HepG2 (cell line): ENCODE measurements around the gene BCL11B. TPM values are rescaled to one million over a fixed set of nuclear protein-coding genes. Genes with fewer than 3 reads are reported as not detected.

Experiments
- ATAC-seq: fragments of 200-7000 bp; cut with Tn5 transposase; 3 replicates; pipeline ENCODE4 v1.9.1; 2020; ENCODE audit warnings: mild to moderate bottlenecking, moderate library complexity
- BruUV-seq: library from RNA; stranded (reverse); fragments of 400-500 nt; replicated peaks from 2 replicates; lab custom pipeline; 2021; lab: Mats Ljungman, UMichigan
- CTCF ChIA-PET: fragments of 300-600 bp; formaldehyde crosslinking; extraction: SDS; loops from one replicate; lab custom pipeline; 2021; ENCODE audit warnings: low total read pairs, inconsistent platforms, low intra/inter-chr PET ratio; lab: Yijun Ruan, JAX
- POLR2A ChIA-PET: fragments of 350-600 bp; sonication (Branson Sonifier 250); formaldehyde crosslinking; loops from one replicate; lab custom pipeline; 2020; ENCODE audit warnings: antibody characterized with exemption, inconsistent platforms; lab: Yijun Ruan, JAX
- DNase-seq: peaks from one replicate; pipeline ENCODE4 v3.0.0-alpha.2; 2015; ENCODE audit warnings: low spot score
- FAIRE-seq: peaks from 3 replicates; lab custom pipeline; 2011; peaks lifted over from hg19 to GRCh38; lab: Jason Lieb, UNC
- H2AFZ ChIP-seq: one replicate; pipeline ENCODE4 v1.6.1; 2011; ENCODE audit warnings: low read length, inconsistent platforms
- H3K27ac ChIP-seq: fragments of 300-600 bp; 3 replicates; pipeline ENCODE4 v1.8.0; 2011; ENCODE audit warnings: mixed run types, mild to moderate bottlenecking, mixed read lengths, low read length, inconsistent platforms; ENCODE audit not compliant: insufficient read depth; ENCODE audit errors: extremely low read length
- H3K27me3 ChIP-seq, 2 experiments: fragments of 200-600 bp in 1 of 2; 2 replicates in 1 of 2; 3 replicates in 1 of 2; pipeline versions ENCODE4 v1.6.0 to v1.8.0; 2011; ENCODE audit warnings: low read length in 2 of 2, mild to moderate bottlenecking in 2 of 2, moderate library complexity in 2 of 2, inconsistent platforms in 1 of 2; ENCODE audit not compliant: insufficient read depth in 2 of 2, control insufficient read depth in 1 of 2
- H3K36me3 ChIP-seq, 2 experiments: fragments of 200-600 bp in 1 of 2; replicated peaks in 1 of 2; 2 replicates in 1 of 2; 3 replicates in 1 of 2; pipeline versions ENCODE4 v1.5.1 to v1.8.0; 2011; ENCODE audit warnings: low read length in 2 of 2, inconsistent platforms in 1 of 2; ENCODE audit not compliant: insufficient read depth in 2 of 2, control insufficient read depth in 1 of 2
- H3K4me1 ChIP-seq: 2 replicates; pipeline ENCODE4 v1.5.1; 2012; ENCODE audit warnings: low read length, inconsistent platforms; ENCODE audit not compliant: insufficient read depth
- H3K4me2 ChIP-seq: 2 replicates; pipeline ENCODE4 v1.6.0; 2011; ENCODE audit warnings: low read depth, low read length, inconsistent platforms
- H3K4me3 ChIP-seq, 3 experiments: fragments of 200-600 bp in 1 of 3; sonication (generic), shearing (Covaris generic) in 1 of 3; replicated peaks in 1 of 3; 2 replicates each; pipeline ENCODE4 v1.5.1; 2011 to 2016; ENCODE audit warnings: low read length in 3 of 3, inconsistent platforms in 2 of 3, low read depth in 2 of 3, mild to moderate bottlenecking in 2 of 3, control low read depth in 1 of 3, mixed read lengths in 1 of 3; ENCODE audit not compliant: insufficient read depth in 1 of 3
- H3K79me2 ChIP-seq: one replicate; pipeline ENCODE4 v1.6.1; 2011; ENCODE audit warnings: low read length, inconsistent platforms; ENCODE audit not compliant: insufficient read depth
- H3K9ac ChIP-seq: 2 replicates; pipeline ENCODE4 v1.6.0; 2011; ENCODE audit warnings: mild to moderate bottlenecking, low read depth, low read length, inconsistent platforms; ENCODE audit not compliant: insufficient read depth
- H3K9me3 ChIP-seq: 2 replicates; pipeline ENCODE4 v1.5.1; 2012; ENCODE audit warnings: mild to moderate bottlenecking, low read length
- H4K20me1 ChIP-seq: 2 replicates; pipeline ENCODE4 v1.6.0; 2011; ENCODE audit warnings: inconsistent platforms, mild to moderate bottlenecking, low read length, moderate library complexity; ENCODE audit not compliant: insufficient read depth
- EEA1 ChIP-seq: sonication (generic); formaldehyde crosslinking; IDR thresholded peaks from 2 replicates; pipeline ENCODE4 v1.5.1; 2020; ENCODE audit warnings: mild to moderate bottlenecking, missing genetic modification reagents, borderline replicate concordance
- HHEX ChIP-seq: IDR thresholded peaks from 2 replicates; pipeline ENCODE4 v1.6.1; 2016; ENCODE audit warnings: control low read depth
- HNRNPL ChIP-seq: fragments of 200-400 bp; formaldehyde crosslinking; IDR thresholded peaks from 2 replicates; pipeline ENCODE4 v1.6.1; 2017; ENCODE audit warnings: mild to moderate bottlenecking, low read depth, low read length
- MXD1 ChIP-seq: sonication (generic); formaldehyde crosslinking; IDR thresholded peaks from 2 replicates; pipeline ENCODE4 v1.4.0; 2020; ENCODE audit warnings: mild to moderate bottlenecking, missing genetic modification reagents
- MYNN ChIP-seq: sonication (generic); formaldehyde crosslinking; IDR thresholded peaks from 2 replicates; pipeline ENCODE4 v1.4.0; 2020; ENCODE audit warnings: mild to moderate bottlenecking, low read depth, missing genetic modification reagents
- PHB2 ChIP-seq: fragments of 450-650 bp; IDR thresholded peaks from 2 replicates; pipeline ENCODE4 v1.6.1; 2018; ENCODE audit not compliant: partially characterized antibody
- ZNF331 ChIP-seq: sonication (generic); formaldehyde crosslinking; IDR thresholded peaks from 2 replicates; pipeline ENCODE4 v1.4.0; 2020; ENCODE audit warnings: missing genetic modification reagents
- ZNF577 ChIP-seq: sonication (generic); formaldehyde crosslinking; IDR thresholded peaks from 2 replicates; pipeline ENCODE4 v1.4.0; 2020; ENCODE audit warnings: mild to moderate bottlenecking, low read depth, missing genetic modification reagents, borderline replicate concordance
- ZSCAN9 ChIP-seq: IDR thresholded peaks from 2 replicates; pipeline ENCODE4 v1.6.1; 2016; ENCODE audit warnings: borderline replicate concordance
- ZUFSP ChIP-seq: sonication (generic); formaldehyde crosslinking; IDR thresholded peaks from 2 replicates; pipeline ENCODE4 v1.9.0; 2021; ENCODE audit warnings: missing genetic modification reagents, mild to moderate bottlenecking, borderline replicate concordance
- WGBS: methylation state at CpG from one replicate; pipeline ENCODE4 v1.1.6; 2017; ENCODE audit warnings: low lambda C conversion rate; 5-methylcytosine and 5-hydroxymethylcytosine counted together
- in situ Hi-C: cut with HindIII; loops from 2 replicates; pipeline ENCODE4 v1.10.0; 2017; ENCODE audit warnings: low pct_unique_long_range_greater_than_20kb; ENCODE audit not compliant: extremely low pct_ligation_motif_present
- intact Hi-C: fragments of 100-400 bp; cut with micrococcal nuclease; formaldehyde crosslinking; loops from one replicate; pipeline ENCODE4 v1.10.0; 2022; ENCODE audit not compliant: unreplicated experiment
- polyA plus RNA-seq, 8 experiments: library from polyadenylated mRNA; depleted of rRNA in 3 of 8; stranded (reverse) in 7 of 8; unstranded in 1 of 8; fragments of >200 nt; fragmentation: Illumina TruSeq in 4 of 8; extraction: Trizol in 4 of 8; gene quantifications; 2 replicates each; pipeline versions ENCODE4 v1.2.1 to v1.2.3, GENCODE V29; 2011 to 2016; ENCODE audit warnings: low read depth in 4 of 8, missing spikeins in 1 of 8, mixed read lengths in 1 of 8; ENCODE audit not compliant: insufficient read depth in 1 of 8
- total RNA-seq, 5 experiments: library from RNA; depleted of rRNA; stranded (reverse); fragments of >200 nt; fragmentation: Illumina TruSeq; extraction: Trizol; gene quantifications; 2 replicates each; pipeline ENCODE4 v1.2.3, GENCODE V29; 2016; ENCODE audit warnings: low read depth in 1 of 5

Gene BCL11B
- total and polyA plus RNA-seq, 2 of the 13 experiments (the other 11 are each of a cell fraction or from before 2014, with no cell fraction given): not detected

- no peak for FAIRE-seq
- no TSS peak for BruUV-seq
- no peak overlapping the region for H3K9ac ChIP-seq
- peak overlapping the region; percentile 61 for H3K4me2 ChIP-seq
- no peak overlapping the region for H2AFZ ChIP-seq
- no peaks in the 10 kb centered on the region for H4K20me1 ChIP-seq
- H3K9me3 ChIP-seq: no peaks in the 10 kb centered on the region
- 0 out of 2 replicates have a peak, but pooled peaks cover 10% of the 10 kb centered on the region for H3K4me1 ChIP-seq
- in situ Hi-C loops: no loop called here
- no peak for DNase-seq
- TF ChIP-seq ZSCAN9 (CRISPR knock-in tag) (no peak), ZUFSP (CRISPR knock-in tag) (no peak), EEA1 (CRISPR knock-in tag) (no peak), ZNF577 (CRISPR knock-in tag) (no peak), HNRNPL (no peak), PHB2 (no peak), MYNN (no peak), MXD1 (CRISPR knock-in tag) (no peak), ZNF331 (CRISPR knock-in tag) (no peak), HHEX (CRISPR knock-in tag) (no peak)
- no peak overlapping the region for H3K27ac ChIP-seq
- WGBS: 3% methylated on average over 18 of the region's 26 CpGs
- ATAC-seq: peak; percentile 66
- POLR2A ChIA-PET: no interaction called here
- no peaks in the 10 kb centered on the region for H3K36me3 ChIP-seq
- intact Hi-C loops: no loop called here
- peak overlapping the region in 2 of 3 experiments; percentile 15; a peak in 3 of 6 replicates for H3K4me3 ChIP-seq
- peaks cover 4 to 52% of the 10 kb centered on the region in 2 experiments for H3K27me3 ChIP-seq
- CTCF ChIA-PET: no interaction called here
- H3K79me2 ChIP-seq: no peaks in the 10 kb centered on the region
Observed at GRCh38 chr14:99192028-99192621, 79.9 kb downstream of the BCL11B start.
